Fibroblast of lung (primary cell): ENCODE measurements around the gene STARD3NL.

Source experiments
- EZH2 ChIP-seq: IDR thresholded peaks from 2 replicates; pipeline ENCODE4 v1.5.1; 2012; ENCODE audit warnings: low read length, control low read depth, mild to moderate bottlenecking; ENCODE audit errors: missing control alignments
- TF ChIP-seq, protein P1 (sequence below), 2 donors: IDR thresholded peaks in 1 of 2; conservative IDR thresholded peaks in 1 of 2; 1 replicate in 1 of 2; 2 replicates in 1 of 2; pipeline ENCODE4 v1.5.1; 2011 to 2012; ENCODE audit warnings: low read length in 2 of 2, control low read depth in 1 of 2, inconsistent platforms in 1 of 2, low read depth in 1 of 2, mild to moderate bottlenecking in 1 of 2

DNA sequence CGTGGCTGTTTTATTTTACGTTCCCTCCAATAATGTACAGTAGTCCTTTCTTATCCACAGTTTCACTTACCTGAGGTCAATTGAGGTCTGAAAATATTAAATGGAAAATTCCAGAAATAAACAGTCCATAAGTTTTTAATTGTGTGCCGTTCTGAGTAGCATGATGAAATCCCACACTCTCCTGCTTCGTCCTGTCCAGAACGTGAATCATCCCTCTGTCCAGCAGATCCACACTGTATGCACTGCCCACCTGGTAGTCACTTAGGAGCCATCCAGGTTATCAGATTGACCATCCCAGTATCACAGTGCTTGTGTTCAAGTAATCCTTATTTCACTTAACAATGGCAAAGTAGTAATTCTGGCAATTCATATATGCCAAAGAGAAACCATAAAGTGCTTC is 46.3 kb downstream of the STARD3NL start:
- TF ChIP-seq, protein P1, sequence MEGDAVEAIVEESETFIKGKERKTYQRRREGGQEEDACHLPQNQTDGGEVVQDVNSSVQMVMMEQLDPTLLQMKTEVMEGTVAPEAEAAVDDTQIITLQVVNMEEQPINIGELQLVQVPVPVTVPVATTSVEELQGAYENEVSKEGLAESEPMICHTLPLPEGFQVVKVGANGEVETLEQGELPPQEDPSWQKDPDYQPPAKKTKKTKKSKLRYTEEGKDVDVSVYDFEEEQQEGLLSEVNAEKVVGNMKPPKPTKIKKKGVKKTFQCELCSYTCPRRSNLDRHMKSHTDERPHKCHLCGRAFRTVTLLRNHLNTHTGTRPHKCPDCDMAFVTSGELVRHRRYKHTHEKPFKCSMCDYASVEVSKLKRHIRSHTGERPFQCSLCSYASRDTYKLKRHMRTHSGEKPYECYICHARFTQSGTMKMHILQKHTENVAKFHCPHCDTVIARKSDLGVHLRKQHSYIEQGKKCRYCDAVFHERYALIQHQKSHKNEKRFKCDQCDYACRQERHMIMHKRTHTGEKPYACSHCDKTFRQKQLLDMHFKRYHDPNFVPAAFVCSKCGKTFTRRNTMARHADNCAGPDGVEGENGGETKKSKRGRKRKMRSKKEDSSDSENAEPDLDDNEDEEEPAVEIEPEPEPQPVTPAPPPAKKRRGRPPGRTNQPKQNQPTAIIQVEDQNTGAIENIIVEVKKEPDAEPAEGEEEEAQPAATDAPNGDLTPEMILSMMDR (conservative IDR thresholded peaks at IDR 0.05 in 1 of 2, IDR thresholded peaks at IDR 0.05 in 1 of 2; ENCODE audit: low read depth in 1 of 2, low read length in 2 of 2), result no peak
- no peak for TF ChIP-seq EZH2
